PC-3 (cell line): ENCODE data around the gene TADA2B. TPM values are rescaled to one million over a fixed set of nuclear protein-coding genes. Genes with fewer than 3 reads are reported as not detected.

Experiments
- ATAC-seq: fragments of 200-7000 bp; cut with Tn5 transposase; 2 replicates; pipeline ENCODE4 v1.9.1; 2020; ENCODE audit warnings: mild to moderate bottlenecking, moderate library complexity
- BruUV-seq: library from RNA; stranded (reverse); fragments of 400-500 nt; replicated peaks from 2 replicates; lab custom pipeline; 2021; lab: Mats Ljungman, UMichigan
- CTCF ChIA-PET: fragments of 300-600 bp; sonication (Branson Sonifier 250); formaldehyde crosslinking; loops from one replicate; lab custom pipeline; 2022; ENCODE audit warnings: antibody characterized with exemption; lab: Charles Lee
- POLR2A ChIA-PET: fragments of 300-600 bp; sonication (Branson Sonifier 250); formaldehyde crosslinking; loops from one replicate; lab custom pipeline; 2022; ENCODE audit warnings: antibody characterized with exemption; ENCODE audit not compliant: unreplicated experiment; lab: Charles Lee
- DNase-seq: peaks from one replicate; pipeline ENCODE4 v3.0.0-alpha.2; 2015
- H2AFZ ChIP-seq: fragments of 300-600 bp; sonication (generic); 2 replicates; pipeline ENCODE4 v1.6.0; 2016; ENCODE audit warnings: antibody characterized with exemption, low read length
- H3F3A ChIP-seq: fragments of 300-600 bp; sonication (generic); one replicate; pipeline ENCODE4 v1.6.0; 2017; ENCODE audit warnings: antibody characterized with exemption, low read length, control low read depth, mild to moderate bottlenecking; ENCODE audit not compliant: unreplicated experiment
- H3K27ac ChIP-seq: fragments of 300-600 bp; sonication (generic); 2 replicates; pipeline ENCODE4 v1.5.1; 2016; ENCODE audit warnings: mild to moderate bottlenecking, low read length
- H3K27me3 ChIP-seq: fragments of 300-600 bp; sonication (generic); 2 replicates; pipeline ENCODE4 v1.6.1; 2016; ENCODE audit warnings: low read length, mixed read lengths
- H3K36me3 ChIP-seq: fragments of 300-600 bp; sonication (generic); 2 replicates; pipeline ENCODE4 v1.6.1; 2016; ENCODE audit warnings: low read depth, mixed run types, low read length, mixed read lengths
- H3K4me1 ChIP-seq: fragments of 300-600 bp; sonication (generic); 2 replicates; pipeline ENCODE4 v1.5.1; 2016; ENCODE audit warnings: low read length; ENCODE audit not compliant: insufficient read depth
- H3K4me2 ChIP-seq: fragments of 300-600 bp; sonication (generic); 2 replicates; pipeline ENCODE4 v1.6.0; 2016; ENCODE audit warnings: low read length
- H3K4me3 ChIP-seq: fragments of 300-600 bp; sonication (generic); 2 replicates; pipeline ENCODE4 v1.5.1; 2016; ENCODE audit warnings: mild to moderate bottlenecking, low read length, mixed read lengths
- H3K79me2 ChIP-seq: fragments of 300-600 bp; sonication (generic); 2 replicates; pipeline ENCODE4 v1.6.1; 2017; ENCODE audit warnings: low read length, mixed read lengths
- H3K9ac ChIP-seq: fragments of 300-600 bp; sonication (generic); 2 replicates; pipeline ENCODE4 v1.6.0; 2016; ENCODE audit warnings: mild to moderate bottlenecking, low read length
- H3K9me2 ChIP-seq: fragments of 300-600 bp; sonication (generic); replicated peaks from 2 replicates; pipeline ENCODE4 v1.6.1; 2016; ENCODE audit warnings: mixed run types, low read length, mixed read lengths
- H3K9me3 ChIP-seq: fragments of 300-600 bp; sonication (generic); 2 replicates; pipeline ENCODE4 v1.6.1; 2016; ENCODE audit warnings: low read length, mixed read lengths
- H4K20me1 ChIP-seq: fragments of 300-600 bp; sonication (generic); 2 replicates; pipeline ENCODE4 v1.6.1; 2016; ENCODE audit warnings: low read length, mixed read lengths
- EZH2 ChIP-seq: fragments of 300-600 bp; sonication (generic); IDR thresholded peaks from one replicate; pipeline ENCODE4 v1.6.1; 2017; ENCODE audit warnings: antibody characterized with exemption, mild to moderate bottlenecking, low read length; ENCODE audit not compliant: unreplicated experiment
- EZH2phosphoT487 ChIP-seq: fragments of 300-600 bp; sonication (generic); IDR thresholded peaks from 2 replicates; pipeline ENCODE4 v1.6.1; 2018; ENCODE audit warnings: mild to moderate bottlenecking, antibody characterized with exemption, low read length, borderline replicate concordance
- intact Hi-C: fragments of 100-400 bp; cut with micrococcal nuclease; formaldehyde crosslinking; loops from 2 replicates; pipeline ENCODE4 v1.9.0; 2023
- total RNA-seq: library from RNA; depleted of rRNA; stranded (reverse); fragments of >200 nt; gene quantifications from 2 replicates; pipeline ENCODE4 v1.2.3, GENCODE V29; 2014
- TF ChIP-seq, protein P1 (sequence below): fragments of 300-600 bp; sonication (generic); conservative IDR thresholded peaks from 2 replicates; pipeline ENCODE4 v1.5.1; 2017; ENCODE audit warnings: antibody characterized with exemption, low read depth, mild to moderate bottlenecking, low read length

TADA2B gene
- total RNA-seq, 1 experiment from 2014 or later, result 14.7 TPM

DNA sequence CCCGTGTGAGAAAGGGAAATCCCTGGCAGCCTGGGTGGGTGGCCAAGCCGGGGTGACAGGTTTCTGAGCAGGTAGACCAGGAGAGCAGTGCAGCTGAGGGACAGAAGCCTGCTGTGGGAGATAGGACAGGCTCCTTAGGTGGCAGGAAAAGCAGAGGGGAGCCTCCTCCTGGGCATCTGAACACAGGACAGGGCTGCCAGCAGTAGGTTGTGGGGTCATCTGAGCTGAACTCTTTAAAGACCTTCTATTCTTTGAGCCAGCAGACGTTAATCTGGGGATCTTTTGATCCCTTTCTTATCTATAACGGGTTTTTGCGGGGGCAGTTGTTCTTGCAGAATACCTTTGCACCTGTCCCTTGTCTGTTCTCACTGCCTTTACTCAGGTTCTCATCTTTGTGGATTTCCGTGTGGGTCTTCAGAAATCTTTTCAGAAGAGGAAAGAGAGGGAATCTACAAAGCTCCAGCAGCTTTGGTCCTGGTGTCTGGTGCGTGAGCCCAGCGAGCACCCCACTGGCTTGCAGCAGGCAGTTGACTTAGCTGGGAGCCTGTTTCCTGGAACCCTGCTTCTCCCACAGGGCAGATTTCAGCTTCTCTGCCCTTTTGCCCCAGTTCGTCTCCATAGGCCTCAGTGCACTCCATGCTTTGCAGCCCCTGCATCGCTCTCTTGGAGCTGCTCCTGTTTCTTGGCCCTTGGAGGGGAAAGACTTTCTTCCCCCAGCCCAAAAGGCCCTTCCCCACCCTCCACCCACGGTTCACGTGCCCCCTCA is 35.8 kb upstream of the TADA2B start:
- no peak overlapping the region for H3K4me2 ChIP-seq
- H2AFZ ChIP-seq, result no peak overlapping the region
- no peak for ATAC-seq
- no peak overlapping the region for H3K9ac ChIP-seq
- CTCF ChIA-PET, result no interaction called here
- DNase-seq, result no peak
- no peaks in the 10 kb centered on the region for H3K27me3 ChIP-seq
- intact Hi-C loops, result no loop called here
- no peak overlapping the region for H3K4me3 ChIP-seq
- H3F3A ChIP-seq, result no peaks in the 10 kb centered on the region
- POLR2A ChIA-PET, result no interaction called here
- peaks cover 8% of the 10 kb centered on the region for H3K36me3 ChIP-seq
- BruUV-seq, result no TSS peak
- no peak overlapping the region for H3K27ac ChIP-seq
- no peaks in the 10 kb centered on the region for H3K9me3 ChIP-seq
- H4K20me1 ChIP-seq, result no peaks in the 10 kb centered on the region
- no peaks in the 10 kb centered on the region for H3K79me2 ChIP-seq
- H3K4me1 ChIP-seq, result no peaks in the 10 kb centered on the region
- no peaks in the 10 kb centered on the region for H3K9me2 ChIP-seq
- TF ChIP-seq EZH2phosphoT487 (no peak), EZH2 (no peak)
- TF ChIP-seq, protein P1, sequence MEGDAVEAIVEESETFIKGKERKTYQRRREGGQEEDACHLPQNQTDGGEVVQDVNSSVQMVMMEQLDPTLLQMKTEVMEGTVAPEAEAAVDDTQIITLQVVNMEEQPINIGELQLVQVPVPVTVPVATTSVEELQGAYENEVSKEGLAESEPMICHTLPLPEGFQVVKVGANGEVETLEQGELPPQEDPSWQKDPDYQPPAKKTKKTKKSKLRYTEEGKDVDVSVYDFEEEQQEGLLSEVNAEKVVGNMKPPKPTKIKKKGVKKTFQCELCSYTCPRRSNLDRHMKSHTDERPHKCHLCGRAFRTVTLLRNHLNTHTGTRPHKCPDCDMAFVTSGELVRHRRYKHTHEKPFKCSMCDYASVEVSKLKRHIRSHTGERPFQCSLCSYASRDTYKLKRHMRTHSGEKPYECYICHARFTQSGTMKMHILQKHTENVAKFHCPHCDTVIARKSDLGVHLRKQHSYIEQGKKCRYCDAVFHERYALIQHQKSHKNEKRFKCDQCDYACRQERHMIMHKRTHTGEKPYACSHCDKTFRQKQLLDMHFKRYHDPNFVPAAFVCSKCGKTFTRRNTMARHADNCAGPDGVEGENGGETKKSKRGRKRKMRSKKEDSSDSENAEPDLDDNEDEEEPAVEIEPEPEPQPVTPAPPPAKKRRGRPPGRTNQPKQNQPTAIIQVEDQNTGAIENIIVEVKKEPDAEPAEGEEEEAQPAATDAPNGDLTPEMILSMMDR, result no peak

DNA sequence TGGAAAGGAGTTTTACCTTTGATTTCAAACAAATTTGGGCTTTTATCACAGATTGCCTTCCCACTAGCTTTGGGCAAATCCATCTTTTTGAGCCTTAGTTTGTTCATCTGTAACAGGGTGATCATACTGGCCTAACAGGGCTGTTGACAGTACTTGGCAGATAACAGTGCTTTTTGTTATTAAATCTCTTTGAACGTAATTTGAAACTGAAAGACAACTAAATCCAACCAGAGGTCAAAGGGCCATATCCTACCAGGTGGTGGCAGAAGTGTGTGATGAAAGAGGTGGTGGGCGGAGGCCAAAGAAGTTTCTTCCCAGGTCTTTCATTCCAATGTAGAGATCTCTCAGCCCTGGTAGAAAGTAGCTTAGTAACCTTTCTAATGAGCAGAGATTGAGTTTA is 35.2 kb upstream of the TADA2B start:
- intact Hi-C loops, result no loop called here
- no peaks in the 10 kb centered on the region for H3K4me1 ChIP-seq
- H3K27me3 ChIP-seq, result no peaks in the 10 kb centered on the region
- no TSS peak for BruUV-seq
- TF ChIP-seq EZH2phosphoT487, result no peak
- no peak for TF ChIP-seq EZH2
- TF ChIP-seq, protein P1, result no peak
- H4K20me1 ChIP-seq, result no peaks in the 10 kb centered on the region
- H3K36me3 ChIP-seq, result peaks cover 7% of the 10 kb centered on the region; the same call in 1 of the 2 replicates
- H3K4me3 ChIP-seq, result no peak overlapping the region
- H3K9me3 ChIP-seq, result no peaks in the 10 kb centered on the region
- POLR2A ChIA-PET, result no interaction called here
- DNase-seq (no peak), ATAC-seq (no peak)
- no peaks in the 10 kb centered on the region for H3K79me2 ChIP-seq
- H3F3A ChIP-seq, result no peaks in the 10 kb centered on the region
- H3K27ac ChIP-seq, result no peak overlapping the region
- no peaks in the 10 kb centered on the region for H3K9me2 ChIP-seq
- CTCF ChIA-PET, result no interaction called here
- no peak overlapping the region for H3K4me2 ChIP-seq
- H3K9ac ChIP-seq, result no peak overlapping the region
- no peak overlapping the region for H2AFZ ChIP-seq

DNA sequence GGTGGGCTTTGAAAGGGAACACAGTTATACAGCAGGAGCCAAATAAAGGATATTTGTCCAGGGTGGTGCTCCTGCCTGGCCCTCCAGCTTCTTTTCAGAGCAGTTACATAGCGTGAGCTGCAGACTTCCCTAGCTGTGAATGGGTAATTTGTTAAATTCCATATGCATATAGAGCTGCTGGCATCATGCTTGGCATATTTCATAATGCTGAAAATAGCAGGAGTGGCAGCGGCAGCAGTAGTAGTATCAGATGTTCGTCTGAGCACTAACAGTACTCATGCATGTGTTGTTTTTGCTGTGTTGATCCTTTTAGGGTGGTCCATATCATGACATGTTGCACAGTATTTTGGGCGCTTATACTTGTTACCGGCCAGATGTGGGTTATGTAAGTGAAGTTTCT is 33.6 kb upstream of the TADA2B start:
- Histone ChIP-seq H2AFZ (no peak overlapping the region), H3K4me1 (no peaks in the 10 kb centered on the region), H3K36me3 (peaks cover 10% of the 10 kb centered on the region; the same call in 1 of the 2 replicates), H3K27ac (no peak overlapping the region), H3K27me3 (no peaks in the 10 kb centered on the region), H3K79me2 (no peaks in the 10 kb centered on the region), H3K9me3 (no peaks in the 10 kb centered on the region), H3F3A (no peaks in the 10 kb centered on the region), H3K4me2 (no peak overlapping the region), H3K9me2 (no peaks in the 10 kb centered on the region), H3K9ac (no peak overlapping the region), H3K4me3 (no peak overlapping the region), H4K20me1 (no peaks in the 10 kb centered on the region)
- no TSS peak for BruUV-seq
- no peak for DNase-seq
- no peak for ATAC-seq
- TF ChIP-seq EZH2 (no peak), EZH2phosphoT487 (no peak)
- TF ChIP-seq, protein P1, result no peak
- CTCF ChIA-PET, result no interaction called here
- intact Hi-C loops, result no loop called here
- POLR2A ChIA-PET, result no interaction called here
